Esophagus squamous epithelium (tissue), 5 donors: ENCODE measurements around the gene HOXD8. TPM values are rescaled to one million over a fixed set of nuclear protein-coding genes. Genes with fewer than 3 reads are reported as not detected.

Experiments used
- DNase-seq: peaks from one replicate; lab custom pipeline; 2025; lab: John Stamatoyannopoulos, UW
- H3K27ac ChIP-seq, 4 donors: fragments of 200-600 bp; sonication (generic); one replicate each; pipeline ENCODE4 v1.5.1; 2016 to 2019; ENCODE audit warnings: mild to moderate bottlenecking in 1 of 4
- H3K27me3 ChIP-seq, 4 donors: fragments of 200-600 bp; sonication (generic); 1 replicate in 3 of 4; 2 replicates in 1 of 4; pipeline versions ENCODE4 v1.5.1 to v1.6.0; 2017 to 2021; ENCODE audit warnings: antibody characterized with exemption in 1 of 4
- H3K36me3 ChIP-seq, 3 donors: fragments of 200-600 bp; sonication (generic); one replicate each; pipeline ENCODE4 v1.5.1; 2016 to 2019
- H3K4me1 ChIP-seq, 3 donors: fragments of 200-600 bp; sonication (generic); one replicate each; pipeline ENCODE4 v1.5.1; 2017 to 2019
- H3K4me3 ChIP-seq, 4 donors: fragments of 200-600 bp; sonication (generic); 1 replicate in 3 of 4; 2 replicates in 1 of 4; pipeline ENCODE4 v1.5.1; 2016 to 2019; ENCODE audit warnings: mild to moderate bottlenecking in 2 of 4, moderate library complexity in 1 of 4
- H3K9me3 ChIP-seq, 3 donors: fragments of 200-600 bp; sonication (generic); one replicate each; pipeline ENCODE4 v1.5.1; 2016 to 2019
- CTCF ChIP-seq, 6 experiments: fragments of 450-650 bp in 4 of 6; fragments of 200-600 bp in 2 of 6; sonication (generic) in 2 of 6; IDR thresholded peaks; one replicate each; pipeline ENCODE4 v1.5.1; 2016 to 2019; ENCODE audit warnings: antibody characterized with exemption in 6 of 6, mild to moderate bottlenecking in 4 of 6, moderate library complexity in 4 of 6
- POLR2A ChIP-seq, 4 donors: fragments of 450-650 bp; IDR thresholded peaks; one replicate each; pipeline ENCODE4 v1.6.1; 2017; ENCODE audit warnings: antibody characterized with exemption in 4 of 4, mild to moderate bottlenecking in 4 of 4, moderate library complexity in 3 of 4
- WGBS, 2 donors: methylation state at CpG; one replicate each; pipeline ENCODE4 v1.1.5; 2018; 5-methylcytosine and 5-hydroxymethylcytosine counted together
- intact Hi-C: fragments of 100-400 bp; cut with DNase I; formaldehyde crosslinking; loops from one replicate; pipeline ENCODE4 v1.15.0; 2022
- total RNA-seq, 4 donors: library from RNA; depleted of rRNA; stranded (reverse); fragments of >200 nt; gene quantifications; one replicate each; pipeline ENCODE4 v1.1.0, GENCODE V29; 2016
- donor health status: DM: yes; HTN: yes; CAD: no.

The HOXD8 gene
- total RNA-seq, 4 donors from 2014 or later, result 1.2 to 4.6 (median 1.2) TPM; not detected in 1

DNA sequence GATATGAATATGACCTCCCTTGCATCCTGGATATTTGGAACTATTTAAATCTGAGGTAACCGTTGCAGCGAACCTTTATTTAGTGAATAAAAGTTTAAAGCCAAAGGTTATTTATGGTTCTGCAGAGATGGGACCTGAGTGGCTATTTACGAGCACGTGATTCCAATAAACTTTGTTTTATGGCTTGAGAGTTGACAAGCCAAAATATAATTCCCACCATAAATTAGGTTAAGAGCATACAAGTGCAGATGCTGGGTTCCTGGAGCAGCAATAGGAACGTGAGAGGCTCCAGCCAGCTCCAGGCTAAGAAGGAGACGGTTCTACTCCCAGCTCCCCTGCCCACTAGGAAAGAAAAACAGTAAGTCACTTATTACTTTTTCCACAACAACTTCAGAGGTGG, 16.6 kb downstream of the HOXD8 start:
- intact Hi-C loops, result loop anchor here (10.0 kb wide), 1 partner anchor 309 kb away; no protein-coding TSS in a partner anchor
- Histone ChIP-seq H3K27ac (no peak overlapping the region), H3K27me3 (peaks cover 4 to 100% (median 25%) of the 10 kb centered on the region in 4 donors), H3K4me3 (no peak overlapping the region), H3K36me3 (no peaks in the 10 kb centered on the region), H3K4me1 (peaks cover 4 to 18% (median 9%) of the 10 kb centered on the region in 3 donors), H3K9me3 (peaks cover 0 to 8% (median 0%) of the 10 kb centered on the region in 3 donors)
- 34 to 44% methylated on average over 6 of the region's 6 CpGs for WGBS, 2 donors
- no peak for DNase-seq
- TF ChIP-seq CTCF (IDR thresholded peaks at IDR 0.05), result no peak
- no peak for TF ChIP-seq POLR2A (IDR thresholded peaks at IDR 0.05)

GRCh38 chr2:176146645-176147044, 17.1 kb downstream of the HOXD8 start:
- intact Hi-C loops, result loop anchor here (10.0 kb wide), 1 partner anchor 308 kb away; no protein-coding TSS in a partner anchor
- H3K27me3 ChIP-seq, result peaks cover 8 to 100% (median 28%) of the 10 kb centered on the region in 4 donors
- no peak overlapping the region for H3K27ac ChIP-seq
- peaks cover 4 to 22% (median 12%) of the 10 kb centered on the region in 3 donors for H3K4me1 ChIP-seq
- no peaks in the 10 kb centered on the region for H3K36me3 ChIP-seq
- no peak for DNase-seq
- TF ChIP-seq CTCF (IDR thresholded peaks at IDR 0.05) (no peak), POLR2A (IDR thresholded peaks at IDR 0.05) (no peak)
- no peak overlapping the region for H3K4me3 ChIP-seq
- H3K9me3 ChIP-seq, result peaks cover 0 to 8% (median 0%) of the 10 kb centered on the region in 3 donors

DNA sequence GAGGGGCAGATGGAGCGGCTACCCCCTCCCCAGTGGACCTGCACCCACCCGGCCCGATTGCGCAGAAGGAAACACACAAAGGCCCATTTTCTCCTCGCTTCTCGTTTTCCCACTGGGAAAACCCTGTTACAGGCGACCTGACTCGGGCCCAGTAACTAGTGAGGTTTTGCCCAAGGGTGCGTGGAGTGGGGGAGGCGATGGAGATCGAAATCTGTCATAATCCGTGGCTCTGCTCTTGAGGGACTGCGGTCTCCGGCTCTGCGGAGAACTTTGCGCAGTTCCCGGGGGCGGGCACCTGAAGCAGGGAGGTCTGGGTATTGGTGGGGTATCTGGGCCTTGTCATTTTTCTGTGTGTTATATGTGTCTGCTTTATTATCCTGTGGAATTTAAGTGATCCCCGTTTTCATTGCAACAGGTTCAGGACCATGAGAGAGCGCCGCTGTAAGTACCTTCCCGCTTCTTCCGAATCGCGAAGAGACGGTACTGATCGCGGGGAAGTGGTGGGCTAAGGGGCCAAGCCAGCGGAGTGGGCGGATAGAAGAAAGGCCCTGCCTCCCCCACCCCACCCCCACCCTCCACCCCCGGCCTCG, 17.8 kb downstream of the HOXD8 start:
- no peak for DNase-seq
- WGBS, 2 donors, result 32 to 43% methylated on average over 7 to 16 of the region's 32 CpGs
- peaks cover 0 to 8% (median 0%) of the 10 kb centered on the region in 3 donors for H3K9me3 ChIP-seq
- H3K4me3 ChIP-seq, result no peak overlapping the region
- H3K36me3 ChIP-seq, result no peaks in the 10 kb centered on the region
- TF ChIP-seq POLR2A (IDR thresholded peaks at IDR 0.05) (no peak), CTCF (IDR thresholded peaks at IDR 0.05) (no peak)
- peaks cover 10 to 100% (median 31%) of the 10 kb centered on the region in 4 donors for H3K27me3 ChIP-seq
- intact Hi-C loops, result loop anchor here (10.0 kb wide), 1 partner anchor 307 kb away; no protein-coding TSS in a partner anchor
- peaks cover 4 to 29% (median 16%) of the 10 kb centered on the region in 3 donors for H3K4me1 ChIP-seq
- H3K27ac ChIP-seq, result no peak overlapping the region

DNA sequence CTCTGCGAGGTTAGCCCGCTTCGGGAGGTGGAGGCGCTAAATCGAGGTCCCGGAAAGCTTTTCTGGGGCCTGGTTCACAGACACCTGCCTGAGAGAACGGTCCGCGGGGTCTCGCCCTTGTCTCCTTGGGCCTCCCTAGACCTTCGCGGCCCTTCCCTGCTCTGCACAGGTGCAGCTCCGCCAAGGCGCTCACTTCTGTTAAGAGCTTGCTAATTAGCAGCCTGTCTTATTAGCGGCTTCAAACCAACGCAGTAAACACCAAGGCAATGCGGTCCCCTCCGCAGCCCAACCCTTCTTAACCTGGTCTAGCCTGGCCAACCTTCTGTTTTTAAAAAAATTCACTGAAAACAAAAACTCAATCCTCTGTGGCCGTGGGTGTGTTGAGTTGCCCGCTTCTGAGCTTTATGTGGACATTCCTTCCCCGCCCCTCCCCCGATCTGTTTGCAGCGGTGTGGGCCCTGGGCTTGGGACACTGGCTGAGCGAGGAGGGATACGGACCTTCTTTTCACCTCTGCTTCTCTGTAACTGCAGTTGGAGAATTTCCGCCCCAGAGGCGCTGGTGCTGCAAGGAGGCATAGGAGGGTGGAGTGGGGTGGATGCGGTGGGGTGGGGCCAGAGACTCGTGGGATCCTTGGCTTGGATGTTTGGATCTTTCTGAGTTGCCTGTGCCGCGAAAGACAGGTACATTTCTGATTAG, 18.4 kb downstream of the HOXD8 start:
- Histone ChIP-seq H3K36me3 (no peaks in the 10 kb centered on the region), H3K27me3 (peaks cover 10 to 100% (median 35%) of the 10 kb centered on the region in 4 donors), H3K4me1 (peaks cover 4 to 35% (median 16%) of the 10 kb centered on the region in 3 donors), H3K27ac (no peak overlapping the region), H3K9me3 (peaks cover 0 to 8% (median 0%) of the 10 kb centered on the region in 3 donors), H3K4me3 (no peak overlapping the region)
- intact Hi-C loops, result loop anchor here (10.0 kb wide), 1 partner anchor 307 kb away; no protein-coding TSS in a partner anchor
- WGBS, 2 donors, result 22 to 42% methylated on average over 10 to 18 of the region's 31 CpGs
- no peak for DNase-seq
- TF ChIP-seq CTCF (IDR thresholded peaks at IDR 0.05) (no peak), POLR2A (IDR thresholded peaks at IDR 0.05) (no peak)
